Keratinocyte (primary cell): ENCODE measurements around the gene PTMS.

ENCODE experiments used
- EZH2 ChIP-seq: IDR thresholded peaks from one replicate; pipeline ENCODE4 v1.6.1; 2012; ENCODE audit warnings: inconsistent platforms, mild to moderate bottlenecking, low read length, moderate library complexity
- TF ChIP-seq, protein P1 (sequence below), 3 experiments: IDR thresholded peaks in 1 of 3; conservative IDR thresholded peaks in 1 of 3; optimal IDR thresholded peaks in 1 of 3; 2 replicates in 2 of 3; 3 replicates in 1 of 3; pipeline versions ENCODE3 to v1.5.1; 2011; ENCODE audit warnings: low read length in 3 of 3, mild to moderate bottlenecking in 3 of 3, moderate library complexity in 2 of 3, control low read depth in 1 of 3, inconsistent platforms in 1 of 3; ENCODE audit not compliant: insufficient read depth in 2 of 3; ENCODE audit errors: extremely low read depth in 1 of 3

DNA sequence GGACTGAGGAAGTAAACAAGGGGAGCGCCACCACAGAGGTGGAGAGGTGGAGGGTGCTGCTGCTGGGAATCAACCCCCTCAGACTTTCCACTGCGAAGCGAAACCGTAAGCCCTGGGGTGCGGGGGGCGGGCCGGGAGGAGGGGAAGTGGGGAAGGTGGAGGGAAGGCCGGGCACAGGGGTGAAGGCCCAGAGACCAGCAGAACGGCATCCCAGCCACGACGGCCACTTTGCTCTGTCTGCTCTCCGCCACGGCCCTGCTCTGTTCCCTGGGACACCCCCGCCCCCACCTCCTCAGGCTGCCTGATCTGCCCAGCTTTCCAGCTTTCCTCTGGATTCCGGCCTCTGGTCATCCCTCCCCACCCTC lies 6.2 kb downstream of the PTMS start, which contains the start of gene LAG3:
- TF ChIP-seq, protein P1, sequence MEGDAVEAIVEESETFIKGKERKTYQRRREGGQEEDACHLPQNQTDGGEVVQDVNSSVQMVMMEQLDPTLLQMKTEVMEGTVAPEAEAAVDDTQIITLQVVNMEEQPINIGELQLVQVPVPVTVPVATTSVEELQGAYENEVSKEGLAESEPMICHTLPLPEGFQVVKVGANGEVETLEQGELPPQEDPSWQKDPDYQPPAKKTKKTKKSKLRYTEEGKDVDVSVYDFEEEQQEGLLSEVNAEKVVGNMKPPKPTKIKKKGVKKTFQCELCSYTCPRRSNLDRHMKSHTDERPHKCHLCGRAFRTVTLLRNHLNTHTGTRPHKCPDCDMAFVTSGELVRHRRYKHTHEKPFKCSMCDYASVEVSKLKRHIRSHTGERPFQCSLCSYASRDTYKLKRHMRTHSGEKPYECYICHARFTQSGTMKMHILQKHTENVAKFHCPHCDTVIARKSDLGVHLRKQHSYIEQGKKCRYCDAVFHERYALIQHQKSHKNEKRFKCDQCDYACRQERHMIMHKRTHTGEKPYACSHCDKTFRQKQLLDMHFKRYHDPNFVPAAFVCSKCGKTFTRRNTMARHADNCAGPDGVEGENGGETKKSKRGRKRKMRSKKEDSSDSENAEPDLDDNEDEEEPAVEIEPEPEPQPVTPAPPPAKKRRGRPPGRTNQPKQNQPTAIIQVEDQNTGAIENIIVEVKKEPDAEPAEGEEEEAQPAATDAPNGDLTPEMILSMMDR (optimal IDR thresholded peaks at IDR 0.05 in 1 of 3, IDR thresholded peaks at IDR 0.05 in 1 of 3, conservative IDR thresholded peaks at IDR 0.05 in 1 of 3; ENCODE audit: extremely low read depth in 1 of 3, insufficient read depth in 2 of 3, low read length in 3 of 3), result no peak
- TF ChIP-seq EZH2, result no peak
